Hepatocyte (in vitro differentiated cells): ENCODE results near the gene TCF4. TPM values are rescaled to one million over a fixed set of nuclear protein-coding genes. Genes with fewer than 3 reads are reported as not detected.

Experiments used
- DNase-seq: peaks from one replicate; pipeline ENCODE4 v3.0.0-alpha.2; 2016; ENCODE audit warnings: low spot score
- H2AFZ ChIP-seq: fragments of 200-600 bp; sonication (generic); 2 replicates; pipeline ENCODE4 v1.6.0; 2016; ENCODE audit warnings: antibody characterized with exemption, mild to moderate bottlenecking
- H3K27ac ChIP-seq: fragments of 200-600 bp; sonication (generic); 2 replicates; pipeline ENCODE4 v1.5.1; 2016; ENCODE audit warnings: mild to moderate bottlenecking
- H3K27me3 ChIP-seq: fragments of 200-600 bp; sonication (generic); 2 replicates; pipeline ENCODE4 v1.6.1; 2016
- H3K36me3 ChIP-seq: fragments of 200-600 bp; sonication (generic); replicated peaks from 2 replicates; pipeline ENCODE4 v1.5.1; 2016; ENCODE audit warnings: low read depth; ENCODE audit not compliant: insufficient read depth
- H3K4me1 ChIP-seq: fragments of 200-600 bp; sonication (generic); 2 replicates; pipeline ENCODE4 v1.5.1; 2016; ENCODE audit warnings: mild to moderate bottlenecking, moderate library complexity; ENCODE audit not compliant: insufficient read depth
- H3K4me2 ChIP-seq: fragments of 200-600 bp; sonication (generic); 2 replicates; pipeline ENCODE4 v1.6.0; 2016
- H3K4me3 ChIP-seq: fragments of 200-600 bp; sonication (generic); 2 replicates; pipeline ENCODE4 v1.5.1; 2016; ENCODE audit warnings: mild to moderate bottlenecking
- H3K79me2 ChIP-seq: fragments of 200-600 bp; sonication (generic); 2 replicates; pipeline ENCODE4 v1.6.0; 2017; ENCODE audit warnings: mild to moderate bottlenecking
- H3K9me2 ChIP-seq: fragments of 200-600 bp; sonication (generic); replicated peaks from 2 replicates; pipeline ENCODE4 v1.6.0; 2017; ENCODE audit warnings: mild to moderate bottlenecking; ENCODE audit not compliant: insufficient read depth
- H3K9me3 ChIP-seq: fragments of 200-600 bp; sonication (generic); 2 replicates; pipeline ENCODE4 v1.5.1; 2016; ENCODE audit warnings: low read depth, mild to moderate bottlenecking
- H4K20me1 ChIP-seq: fragments of 200-600 bp; sonication (generic); 2 replicates; pipeline ENCODE4 v1.6.0; 2016; ENCODE audit warnings: mild to moderate bottlenecking; ENCODE audit not compliant: insufficient read depth, poor library complexity, severe bottlenecking
- CTCF ChIP-seq: fragments of 200-600 bp; sonication (generic); IDR thresholded peaks from 2 replicates; pipeline ENCODE4 v1.5.1; 2016; ENCODE audit warnings: antibody characterized with exemption, mild to moderate bottlenecking; ENCODE audit not compliant: poor library complexity
- EZH2 ChIP-seq: fragments of 200-600 bp; sonication (generic); IDR thresholded peaks from 2 replicates; pipeline ENCODE4 v1.6.1; 2016; ENCODE audit warnings: antibody characterized with exemption, mild to moderate bottlenecking, borderline replicate concordance
- EZH2phosphoT487 ChIP-seq: fragments of 200-600 bp; sonication (generic); IDR thresholded peaks from one replicate; pipeline ENCODE4 v1.6.1; 2018; ENCODE audit warnings: antibody characterized with exemption, mild to moderate bottlenecking, low read depth, moderate library complexity; ENCODE audit not compliant: unreplicated experiment, severe bottlenecking
- WGBS: methylation state at CpG from one replicate; pipeline ENCODE4 v1.1.6; 2016; ENCODE audit warnings: low lambda C conversion rate; ENCODE audit errors: missing lambda C conversion rate; 5-methylcytosine and 5-hydroxymethylcytosine counted together
- polyA plus RNA-seq: library from polyadenylated mRNA; unstranded; fragments of >200 nt; fragmentation: Nextera tagmentation; extraction: Ambion mirVana; gene quantifications from 2 replicates; pipeline ENCODE4 v1.2.1, GENCODE V29; 2016
- total RNA-seq: library from RNA; depleted of rRNA; stranded (reverse); fragments of >200 nt; gene quantifications from 2 replicates; pipeline ENCODE4 v1.2.3, GENCODE V29; 2014

TCF4 gene
- total and polyA plus RNA-seq, 2 experiments from 2014 or later = 40.5 to 65.2 TPM

GRCh38 chr18:55416791-55417190 lies 171.2 kb downstream of the TCF4 start:
- Histone ChIP-seq H3K9me3 (no peaks in the 10 kb centered on the region), H2AFZ (no peak overlapping the region), H3K27ac (no peak overlapping the region), H3K27me3 (no peaks in the 10 kb centered on the region), H3K9me2 (no peaks in the 10 kb centered on the region), H3K79me2 (peaks cover 40% of the 10 kb centered on the region), H3K36me3 (no peaks in the 10 kb centered on the region), H4K20me1 (no peaks in the 10 kb centered on the region), H3K4me3 (no peak overlapping the region), H3K4me2 (no peak overlapping the region), H3K4me1 (peaks cover 14% of the 10 kb centered on the region)
- no peak for TF ChIP-seq EZH2
- no peak for TF ChIP-seq CTCF
- TF ChIP-seq EZH2phosphoT487 = no peak
- WGBS = 50% methylated on average over 6 of the region's 6 CpGs
- no peak for DNase-seq

GRCh38 chr18:55415258-55415871 lies 172.6 kb downstream of the TCF4 start:
- WGBS = 15% methylated on average over 6 of the region's 6 CpGs
- peaks cover 7% of the 10 kb centered on the region for H3K4me1 ChIP-seq
- no peaks in the 10 kb centered on the region for H3K27me3 ChIP-seq
- H3K4me3 ChIP-seq = no peak overlapping the region
- TF ChIP-seq CTCF (peak; percentile 94), EZH2phosphoT487 (no peak)
- H3K36me3 ChIP-seq = no peaks in the 10 kb centered on the region
- no peak overlapping the region for H3K4me2 ChIP-seq
- DNase-seq = peak; percentile 88
- H3K27ac ChIP-seq = no peak overlapping the region
- H3K79me2 ChIP-seq = peaks cover 48% of the 10 kb centered on the region
- H3K9me3 ChIP-seq = no peaks in the 10 kb centered on the region
- H2AFZ ChIP-seq = no peak overlapping the region
- no peaks in the 10 kb centered on the region for H3K9me2 ChIP-seq
- no peaks in the 10 kb centered on the region for H4K20me1 ChIP-seq

GRCh38 chr18:55414475-55414874 lies 173.5 kb downstream of the TCF4 start:
- Histone ChIP-seq H3K4me1 (peaks cover 1% of the 10 kb centered on the region), H3K36me3 (no peaks in the 10 kb centered on the region), H3K9me2 (no peaks in the 10 kb centered on the region), H3K27me3 (no peaks in the 10 kb centered on the region), H3K27ac (no peak overlapping the region), H3K9me3 (no peaks in the 10 kb centered on the region), H3K4me3 (no peak overlapping the region), H3K79me2 (peaks cover 53% of the 10 kb centered on the region), H3K4me2 (no peak overlapping the region), H4K20me1 (no peaks in the 10 kb centered on the region), H2AFZ (no peak overlapping the region)
- no peak for DNase-seq
- no peak for TF ChIP-seq EZH2
- no peak for TF ChIP-seq EZH2phosphoT487
- no peak for TF ChIP-seq CTCF

- 100% methylated on average over 1 of the region's 1 CpG for WGBS
- H3K36me3 ChIP-seq = no peaks in the 10 kb centered on the region
- H3K9me3 ChIP-seq = no peaks in the 10 kb centered on the region
- H3K4me2 ChIP-seq = no peak overlapping the region
- peaks cover 53% of the 10 kb centered on the region for H3K79me2 ChIP-seq
- TF ChIP-seq CTCF (no peak), EZH2phosphoT487 (no peak), EZH2 (no peak)
- no peak overlapping the region for H3K4me3 ChIP-seq
- no peak overlapping the region for H2AFZ ChIP-seq
- H4K20me1 ChIP-seq = no peaks in the 10 kb centered on the region
- H3K27ac ChIP-seq = no peak overlapping the region
- DNase-seq = no peak
- H3K9me2 ChIP-seq = no peaks in the 10 kb centered on the region
- H3K27me3 ChIP-seq = no peaks in the 10 kb centered on the region
- no peaks in the 10 kb centered on the region for H3K4me1 ChIP-seq
Measured at GRCh38 chr18:55413474-55413873, 174.5 kb downstream of the TCF4 start.
